CD4-positive, alpha-beta T cell treated with Interferon gamma for 1 hour (primary cell): ENCODE results near the gene HMGXB3.

Experiments used
- DNase-seq: peaks from one replicate; pipeline ENCODE4 v3.0.0-alpha.2; 2020

Gene HMGXB3

GRCh38 chr5:149982505-149982904, 18.0 kb upstream of the HMGXB3 start:
- no peak for DNase-seq

DNA sequence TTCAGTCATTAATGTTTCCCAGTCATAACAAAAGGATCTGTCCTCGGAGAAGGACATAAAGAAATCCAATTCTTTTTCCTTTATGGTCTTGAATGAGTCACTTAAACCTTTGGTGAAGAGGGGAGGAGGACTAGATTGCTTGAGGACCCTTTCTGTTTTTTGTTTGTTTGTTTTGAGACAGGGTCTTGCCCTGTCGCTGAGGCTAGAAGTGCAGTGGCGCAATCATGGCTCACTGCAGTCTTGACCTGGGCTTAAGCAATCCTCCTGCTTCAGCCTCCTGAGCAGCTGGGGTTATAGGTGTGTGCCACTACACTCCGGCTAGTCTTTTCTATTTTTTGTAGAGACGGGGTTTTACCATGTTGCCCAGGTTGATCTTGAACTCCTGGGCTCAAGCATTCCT, 12.4 kb upstream of the HMGXB3 start:
- no peak for DNase-seq

GRCh38 chr5:149990518-149991376, 9.8 kb upstream of the HMGXB3 start:
- peak; percentile 54 for DNase-seq

GRCh38 chr5:149993471-149993870, 7.1 kb upstream of the HMGXB3 start:
- DNase-seq = no peak

GRCh38 chr5:149995385-149996204, 4.9 kb upstream of the HMGXB3 start:
- DNase-seq = no peak

GRCh38 chr5:149996205-149996890, 4.2 kb upstream of the HMGXB3 start:
- no peak for DNase-seq

DNA sequence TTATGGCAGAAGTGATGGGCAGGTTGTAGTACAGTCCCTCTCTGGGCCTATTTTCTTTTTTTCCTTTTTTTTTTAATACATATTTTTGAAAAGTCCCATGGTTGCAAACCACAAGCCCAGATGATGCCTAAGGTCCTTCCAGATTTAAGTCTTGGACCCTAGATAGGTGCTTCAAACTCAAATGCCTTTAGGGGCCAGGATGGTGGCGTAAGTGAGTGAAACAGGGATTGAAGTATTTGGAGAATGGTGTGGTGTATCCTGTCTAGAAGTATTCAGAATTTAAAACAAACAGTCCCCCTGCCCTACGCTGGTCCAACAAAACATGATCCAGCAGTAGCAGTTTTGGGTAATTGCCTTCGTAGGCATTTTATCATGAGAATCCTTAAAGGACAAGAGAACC, 2.3 kb upstream of the HMGXB3 start:
- no peak for DNase-seq

- DNase-seq = no peak
These were observed 1.2 kb upstream of the HMGXB3 start for GRCh38 chr5:149999359-149999758.

- no peak for DNase-seq
These were observed 678 bp upstream of the HMGXB3 start for GRCh38 chr5:149999866-150000255.

GRCh38 chr5:150000990-150001659, 586 bp downstream of the HMGXB3 start:
- peak; percentile 31 for DNase-seq

- DNase-seq = peak; percentile 74
These were observed 1.3 kb downstream of the HMGXB3 start for GRCh38 chr5:150001660-150002486.

DNA sequence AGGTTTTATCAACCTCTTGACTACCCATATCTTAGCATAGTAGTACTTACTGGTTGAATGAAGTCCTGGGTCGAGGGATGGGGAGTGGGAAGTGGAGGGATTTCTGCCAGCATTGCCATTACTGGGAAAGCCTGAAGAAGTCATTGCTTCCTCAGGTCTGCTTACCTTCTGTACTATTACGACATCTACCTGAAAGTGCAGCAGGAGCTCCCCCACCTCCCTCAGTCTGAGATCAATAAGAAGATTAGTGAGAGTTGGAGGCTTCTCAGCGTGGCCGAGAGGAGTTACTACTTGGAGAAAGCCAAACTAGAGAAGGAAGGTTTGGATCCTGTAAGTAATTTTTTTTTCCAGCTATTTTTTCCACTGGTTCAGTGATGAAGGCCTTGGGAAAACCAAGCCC, 5.8 kb downstream of the HMGXB3 start:
- DNase-seq = no peak

GRCh38 chr5:150007050-150007449, 6.5 kb downstream of the HMGXB3 start:
- DNase-seq = no peak

DNA sequence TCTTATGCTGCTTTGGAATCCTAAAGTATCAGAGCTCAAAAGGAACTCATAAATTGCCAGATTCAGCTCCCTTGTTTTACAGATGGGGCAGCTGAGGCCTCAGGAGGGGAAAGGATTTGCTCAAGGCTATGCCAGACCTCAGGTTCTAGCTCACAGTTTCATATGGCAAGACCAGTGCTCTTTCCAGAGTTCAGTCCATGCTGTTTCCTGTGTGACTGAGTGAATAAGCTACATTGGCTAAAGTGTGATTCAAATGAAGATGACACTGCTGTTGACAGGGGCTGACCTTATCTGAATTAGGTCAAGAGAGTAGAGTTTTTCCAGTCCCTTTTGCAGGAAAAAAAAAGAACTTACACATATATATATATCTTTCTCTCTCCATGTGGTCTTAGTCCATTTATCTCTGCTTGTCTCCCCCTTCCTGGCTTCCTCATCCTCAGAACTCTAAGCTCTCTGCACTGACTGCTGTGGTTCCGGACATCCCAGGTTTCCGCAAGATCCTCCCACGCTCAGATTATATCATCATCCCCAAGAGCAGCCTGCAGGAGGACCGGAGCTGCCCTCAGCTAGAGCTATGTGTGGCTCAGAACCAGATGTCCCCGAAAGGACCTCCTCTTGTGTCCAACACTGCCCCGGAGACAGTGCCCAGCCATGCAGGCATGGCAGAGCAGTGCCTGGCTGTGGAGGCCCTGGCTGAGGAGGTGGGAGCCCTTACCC, 9.3 kb downstream of the HMGXB3 start:
- no peak for DNase-seq

GRCh38 chr5:150013931-150014330, 13.4 kb downstream of the HMGXB3 start:
- no peak for DNase-seq

DNA sequence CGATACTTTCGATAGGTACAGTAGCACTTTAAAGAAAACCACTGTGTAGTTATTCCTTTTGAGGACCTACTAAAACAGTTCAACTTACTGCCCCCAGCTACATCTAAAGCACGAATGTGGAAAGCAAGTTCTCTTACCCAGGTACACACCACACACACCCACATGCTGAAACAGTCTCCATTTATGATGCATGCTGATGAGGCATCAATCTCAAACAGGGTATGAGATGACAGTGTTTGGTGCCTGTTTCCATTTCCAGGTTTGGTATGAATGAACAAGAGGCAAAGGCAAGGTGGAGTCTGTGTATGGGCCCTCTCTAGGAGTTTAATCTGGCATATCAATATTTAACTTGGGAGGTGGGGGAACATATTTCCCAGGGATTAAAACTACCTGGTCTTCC, 13.9 kb downstream of the HMGXB3 start:
- no peak for DNase-seq

- no peak for DNase-seq
These were observed 14.9 kb downstream of the HMGXB3 start for GRCh38 chr5:150015415-150015814.

DNA sequence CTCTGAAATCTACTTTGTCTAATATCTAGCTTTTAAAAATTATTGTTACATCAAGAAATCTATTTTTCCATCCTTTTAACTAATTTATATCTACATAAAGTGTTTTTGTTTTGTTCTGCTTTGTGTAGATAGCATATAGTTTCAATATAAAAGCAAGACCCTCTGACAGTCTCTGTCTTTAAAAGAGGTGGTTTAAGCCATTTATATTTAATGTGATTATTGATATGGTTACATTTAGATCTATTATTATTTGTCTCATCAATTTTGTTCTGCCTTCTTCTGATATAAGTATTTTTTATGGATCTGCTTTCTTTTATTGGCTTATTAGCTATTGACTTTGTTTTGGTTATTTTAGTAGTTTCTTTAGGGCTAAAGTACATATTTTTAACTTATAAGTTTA, 16.0 kb downstream of the HMGXB3 start:
- no peak for DNase-seq

DNA sequence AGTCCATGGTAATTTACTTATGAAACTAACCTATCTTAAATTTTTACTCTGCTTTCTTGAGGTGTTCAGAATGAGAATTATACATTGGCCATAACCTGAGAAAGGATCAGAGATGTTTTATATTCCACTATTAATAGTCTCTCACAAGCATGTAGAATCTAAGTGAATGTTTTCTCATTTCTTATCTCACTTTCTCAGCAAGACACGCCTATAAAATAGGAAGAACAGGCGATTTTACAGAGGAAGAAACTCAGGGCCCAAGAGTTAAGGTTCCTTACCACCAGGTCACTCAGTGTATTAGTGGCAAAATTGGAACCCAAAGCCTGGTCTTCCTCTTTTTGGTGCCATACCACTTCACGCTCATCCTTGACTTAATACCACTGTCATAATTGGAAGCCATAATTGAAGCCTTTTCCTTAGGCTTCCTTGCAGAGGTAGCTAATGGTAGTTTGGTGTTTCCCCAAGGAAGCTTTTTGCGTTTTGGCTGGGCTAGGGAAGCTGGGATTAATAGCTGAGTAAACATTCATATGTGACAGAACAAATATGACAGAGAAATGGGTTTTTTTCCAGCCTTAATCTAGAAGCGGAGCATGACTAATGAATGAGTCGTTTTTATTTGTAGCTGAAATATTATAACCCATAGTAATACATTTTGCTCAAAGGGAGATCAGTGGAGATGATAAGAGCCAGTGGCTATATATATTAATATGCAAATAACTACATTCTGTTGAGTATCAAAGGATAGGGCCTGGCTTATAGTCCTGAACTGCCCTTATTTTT, 16.9 kb downstream of the HMGXB3 start:
- no peak for DNase-seq

- DNase-seq = no peak
These were observed 19.7 kb downstream of the HMGXB3 start for GRCh38 chr5:150020249-150020648.
